A673 (cell line): ENCODE results near the gene OR6P1.

Source experiments
- EZH2 ChIP-seq: fragments of 200-600 bp; sonication (generic); IDR thresholded peaks from 2 replicates; pipeline ENCODE4 v1.6.1; 2017; ENCODE audit warnings: borderline replicate concordance, low read depth, mild to moderate bottlenecking, mixed read lengths, antibody characterized with exemption, low read length; ENCODE audit not compliant: poor library complexity, severe bottlenecking
- TF ChIP-seq, protein P1 (sequence below): fragments of 300-800, 200-600 bp; sonication (generic); conservative IDR thresholded peaks from 2 replicates; pipeline ENCODE4 v1.5.1; 2017; ENCODE audit warnings: low read depth, mild to moderate bottlenecking, antibody characterized with exemption, low read length, moderate library complexity, mixed read lengths

DNA sequence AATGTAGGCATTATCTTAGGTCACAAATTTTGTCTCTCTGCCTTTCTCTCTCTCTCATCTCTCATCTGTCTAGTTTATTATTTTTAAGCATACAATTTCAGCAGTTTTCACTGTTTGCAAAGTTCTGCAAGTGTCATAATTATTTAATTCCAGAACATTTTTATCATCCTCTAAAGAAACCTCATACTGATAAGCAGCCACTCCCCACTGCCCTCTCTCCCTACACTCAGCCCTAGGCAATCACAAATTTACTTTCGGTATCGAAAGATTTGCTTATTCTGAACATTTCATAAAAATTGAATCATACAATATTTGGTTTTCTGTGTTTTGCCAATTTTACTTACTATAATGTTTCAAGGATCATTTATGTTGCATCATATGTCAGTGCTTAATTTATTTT, 32.8 kb downstream of the OR6P1 start:
- TF ChIP-seq, protein P1, sequence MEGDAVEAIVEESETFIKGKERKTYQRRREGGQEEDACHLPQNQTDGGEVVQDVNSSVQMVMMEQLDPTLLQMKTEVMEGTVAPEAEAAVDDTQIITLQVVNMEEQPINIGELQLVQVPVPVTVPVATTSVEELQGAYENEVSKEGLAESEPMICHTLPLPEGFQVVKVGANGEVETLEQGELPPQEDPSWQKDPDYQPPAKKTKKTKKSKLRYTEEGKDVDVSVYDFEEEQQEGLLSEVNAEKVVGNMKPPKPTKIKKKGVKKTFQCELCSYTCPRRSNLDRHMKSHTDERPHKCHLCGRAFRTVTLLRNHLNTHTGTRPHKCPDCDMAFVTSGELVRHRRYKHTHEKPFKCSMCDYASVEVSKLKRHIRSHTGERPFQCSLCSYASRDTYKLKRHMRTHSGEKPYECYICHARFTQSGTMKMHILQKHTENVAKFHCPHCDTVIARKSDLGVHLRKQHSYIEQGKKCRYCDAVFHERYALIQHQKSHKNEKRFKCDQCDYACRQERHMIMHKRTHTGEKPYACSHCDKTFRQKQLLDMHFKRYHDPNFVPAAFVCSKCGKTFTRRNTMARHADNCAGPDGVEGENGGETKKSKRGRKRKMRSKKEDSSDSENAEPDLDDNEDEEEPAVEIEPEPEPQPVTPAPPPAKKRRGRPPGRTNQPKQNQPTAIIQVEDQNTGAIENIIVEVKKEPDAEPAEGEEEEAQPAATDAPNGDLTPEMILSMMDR = no peak
- TF ChIP-seq EZH2 = no peak
